ENCODE results near the gene RRP36. TPM values are rescaled to one million over a fixed set of nuclear protein-coding genes. Genes with fewer than 3 reads are reported as not detected.

The RRP36 gene
- total RNA-seq, 2 donors from 2014 or later = 29.0 to 40.6 TPM

DNA sequence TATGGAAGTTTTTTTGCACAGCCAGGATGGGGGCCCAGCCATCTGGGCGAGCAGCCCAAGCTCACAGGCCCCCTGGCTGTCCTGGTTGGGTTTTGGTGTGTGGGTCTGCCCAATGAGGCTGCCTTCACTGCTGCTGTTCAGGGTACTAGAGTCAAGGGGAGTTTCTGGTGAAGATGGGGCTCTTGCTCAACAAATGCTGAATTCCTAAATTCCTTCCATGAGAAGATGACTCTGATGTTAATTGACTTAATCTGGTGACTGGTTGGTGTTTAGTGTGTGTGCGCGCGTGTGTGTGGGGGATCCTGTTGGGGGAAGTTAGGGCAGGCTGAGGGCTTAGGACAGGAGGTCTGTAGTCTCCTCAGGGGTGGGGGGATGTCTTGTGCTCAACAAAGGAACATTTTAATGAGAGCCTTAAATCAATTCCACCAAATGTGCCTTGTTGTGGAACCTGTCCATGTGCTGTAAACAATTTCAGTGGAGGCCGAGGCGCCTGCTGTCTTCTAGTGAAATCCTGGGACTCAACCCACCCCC, 56.6 kb downstream of the RRP36 start:
- TF ChIP-seq, protein P1, sequence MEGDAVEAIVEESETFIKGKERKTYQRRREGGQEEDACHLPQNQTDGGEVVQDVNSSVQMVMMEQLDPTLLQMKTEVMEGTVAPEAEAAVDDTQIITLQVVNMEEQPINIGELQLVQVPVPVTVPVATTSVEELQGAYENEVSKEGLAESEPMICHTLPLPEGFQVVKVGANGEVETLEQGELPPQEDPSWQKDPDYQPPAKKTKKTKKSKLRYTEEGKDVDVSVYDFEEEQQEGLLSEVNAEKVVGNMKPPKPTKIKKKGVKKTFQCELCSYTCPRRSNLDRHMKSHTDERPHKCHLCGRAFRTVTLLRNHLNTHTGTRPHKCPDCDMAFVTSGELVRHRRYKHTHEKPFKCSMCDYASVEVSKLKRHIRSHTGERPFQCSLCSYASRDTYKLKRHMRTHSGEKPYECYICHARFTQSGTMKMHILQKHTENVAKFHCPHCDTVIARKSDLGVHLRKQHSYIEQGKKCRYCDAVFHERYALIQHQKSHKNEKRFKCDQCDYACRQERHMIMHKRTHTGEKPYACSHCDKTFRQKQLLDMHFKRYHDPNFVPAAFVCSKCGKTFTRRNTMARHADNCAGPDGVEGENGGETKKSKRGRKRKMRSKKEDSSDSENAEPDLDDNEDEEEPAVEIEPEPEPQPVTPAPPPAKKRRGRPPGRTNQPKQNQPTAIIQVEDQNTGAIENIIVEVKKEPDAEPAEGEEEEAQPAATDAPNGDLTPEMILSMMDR (IDR thresholded peaks at IDR 0.05) = no peak
- peaks cover 10% of the 10 kb centered on the region for H3K36me3 ChIP-seq
- no peak for DNase-seq (ENCODE audit: low spot score)
- peaks cover 0 to 21% of the 10 kb centered on the region in 2 donors for H3K4me1 ChIP-seq
- no peak overlapping the region for H3K4me3 ChIP-seq
- H3K27ac ChIP-seq = no peak overlapping the region
- no peaks in the 10 kb centered on the region for H3K9me3 ChIP-seq
- no peaks in the 10 kb centered on the region for H3K27me3 ChIP-seq

DNA sequence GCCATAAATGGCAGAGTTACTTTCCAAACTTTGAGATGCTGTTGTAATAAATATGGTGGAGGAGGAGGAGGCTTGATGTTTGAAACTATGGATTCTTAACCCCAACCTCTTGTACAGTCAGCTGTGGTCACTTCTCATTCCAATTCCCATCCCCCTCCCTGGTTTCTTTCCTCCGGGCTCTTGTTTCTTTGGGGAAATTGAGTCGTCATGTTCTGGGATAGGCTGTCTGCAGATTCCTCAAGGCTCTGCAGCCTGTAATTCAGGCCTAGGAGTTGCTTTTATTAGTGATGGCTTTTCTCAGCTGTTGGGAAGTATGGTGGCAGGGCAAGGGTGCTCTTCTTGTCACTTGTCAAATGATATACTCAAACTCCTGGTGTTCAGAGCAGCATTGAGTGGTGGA, 57.3 kb downstream of the RRP36 start:
- DNase-seq (ENCODE audit: low spot score) = no peak
- Histone ChIP-seq H3K9me3 (no peaks in the 10 kb centered on the region), H3K27me3 (no peaks in the 10 kb centered on the region), H3K27ac (no peak overlapping the region), H3K4me1 (peaks cover 0 to 21% of the 10 kb centered on the region in 2 donors), H3K4me3 (no peak overlapping the region), H3K36me3 (peaks cover 4% of the 10 kb centered on the region)
- TF ChIP-seq, protein P1 (IDR thresholded peaks at IDR 0.05) = no peak

Other genes with a start within 250 kb of the RRP36 start
- gene BICRAL, start 239.6 kb upstream of the RRP36 start, total RNA-seq = 10 to 100 TPM in 1 of 2 donors, 1 to 10 TPM in 1; 9.6 to 14.1 TPM
- 10 to 100 TPM; 63.3 to 66.7 TPM for gene RPL7L1, start 142.0 kb upstream of the RRP36 start, total RNA-seq
- 1 to 10 TPM in 1 of 2 donors, not detected in 1; 1.6 TPM for gene PTCRA, start 105.6 kb upstream of the RRP36 start, total RNA-seq
- gene CNPY3, start 92.1 kb upstream of the RRP36 start, total RNA-seq = 10 to 100 TPM; 22.0 to 26.5 TPM
- 1 to 10 TPM; 3.3 to 4.1 TPM for gene GNMT, start 60.9 kb upstream of the RRP36 start, total RNA-seq
- 10 to 100 TPM; 11.7 to 16.7 TPM for gene PEX6, start 42.4 kb upstream of the RRP36 start, total RNA-seq
- 10 to 100 TPM; 32.8 to 41.1 TPM for gene PPP2R5D, start 37.1 kb upstream of the RRP36 start, total RNA-seq
- gene MEA1, start 7.7 kb upstream of the RRP36 start, total RNA-seq = 10 to 100 TPM; 29.6 to 50.3 TPM
- gene KLHDC3, start 7.4 kb upstream of the RRP36 start, total RNA-seq = 100 to 1,000 TPM; 122 to 153 TPM
- gene CUL7, start 32.2 kb downstream of the RRP36 start, total RNA-seq = 1 to 10 TPM; 6.5 to 9.0 TPM
- 10 to 100 TPM; 37.0 to 41.0 TPM for gene MRPL2, start 37.8 kb downstream of the RRP36 start, total RNA-seq
- gene KLC4, start 38.0 kb downstream of the RRP36 start, total RNA-seq = 10 to 100 TPM; 22.5 to 46.5 TPM
- 10 to 100 TPM in 1 of 2 donors, 1 to 10 TPM in 1; 4.5 to 12.7 TPM for gene PTK7, start 54.7 kb downstream of the RRP36 start, total RNA-seq
- gene SRF, start 149.6 kb downstream of the RRP36 start, total RNA-seq = 100 to 1,000 TPM in 1 of 2 donors, 10 to 100 TPM in 1; 59.4 to 116 TPM
- 10 to 100 TPM; 11.0 to 16.8 TPM for gene CUL9, start 160.6 kb downstream of the RRP36 start, total RNA-seq
- 10 to 100 TPM; 38.4 to 63.9 TPM for gene DNPH1, start 207.9 kb downstream of the RRP36 start, total RNA-seq
- under 1 TPM; 0.12 to 0.15 TPM for gene TTBK1, start 221.9 kb downstream of the RRP36 start, total RNA-seq

Measured in right atrium auricular region (tissue), 2 donors.